ENCODE data around the gene GBX2.

Gene GBX2
- total RNA-seq = 0 to 0.13 reads per million in 2 donors

DNA sequence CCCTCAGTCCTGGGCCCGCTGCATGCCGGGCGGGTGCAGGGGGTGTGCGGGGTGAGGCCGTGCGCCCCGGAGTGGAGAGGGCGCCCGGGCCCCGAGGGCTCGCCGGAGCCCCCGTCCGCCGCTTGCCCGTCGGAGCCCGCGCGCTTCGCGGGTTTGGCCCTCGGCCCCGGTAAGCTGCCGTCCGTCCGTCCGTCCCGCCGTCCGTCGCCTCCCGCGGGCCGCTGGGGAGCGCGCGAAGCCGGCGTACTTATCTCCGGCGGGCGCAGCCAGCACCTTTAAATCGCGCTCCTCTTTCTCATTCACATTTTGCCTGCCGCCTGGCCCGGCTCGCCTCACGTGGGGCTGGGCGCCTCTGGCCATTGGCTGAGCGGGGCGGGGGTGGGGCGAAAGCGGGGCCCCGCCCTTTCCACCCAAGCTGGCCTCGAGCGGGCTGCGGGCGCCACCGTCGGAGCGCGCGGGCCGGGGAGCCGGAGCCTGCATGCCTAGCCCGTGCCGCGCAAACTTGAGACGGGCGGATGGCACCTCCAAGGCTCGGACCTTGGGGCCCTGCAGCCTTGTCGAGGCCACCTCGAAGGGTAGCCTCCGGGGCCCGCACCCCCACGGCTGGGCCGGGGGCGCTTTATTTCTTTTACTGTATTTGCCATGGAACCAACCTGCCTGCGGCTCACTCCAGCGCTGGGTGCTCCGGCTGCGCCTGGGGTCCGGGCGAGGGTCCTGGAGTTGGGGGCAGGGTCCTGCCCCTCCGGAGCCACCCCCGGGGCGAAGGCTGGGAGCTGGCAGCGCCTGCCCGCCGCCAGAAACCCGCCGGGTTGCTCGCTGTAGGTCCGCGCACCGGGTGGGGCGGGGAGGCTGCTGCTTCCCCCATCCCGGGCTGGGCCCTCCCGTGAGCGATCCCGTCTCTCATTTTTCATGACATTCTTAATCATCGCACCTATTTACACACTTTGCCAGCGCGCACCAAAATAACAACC, at the start of gene GBX2:
Gene GBX2 (minus strand): TSS at position 277 of the 971 bp plus-strand sequence. CDS start 415 bp downstream, outside the sequence.
- peak in 1 of 5 experiments; percentile 25 for DNase-seq

DNA sequence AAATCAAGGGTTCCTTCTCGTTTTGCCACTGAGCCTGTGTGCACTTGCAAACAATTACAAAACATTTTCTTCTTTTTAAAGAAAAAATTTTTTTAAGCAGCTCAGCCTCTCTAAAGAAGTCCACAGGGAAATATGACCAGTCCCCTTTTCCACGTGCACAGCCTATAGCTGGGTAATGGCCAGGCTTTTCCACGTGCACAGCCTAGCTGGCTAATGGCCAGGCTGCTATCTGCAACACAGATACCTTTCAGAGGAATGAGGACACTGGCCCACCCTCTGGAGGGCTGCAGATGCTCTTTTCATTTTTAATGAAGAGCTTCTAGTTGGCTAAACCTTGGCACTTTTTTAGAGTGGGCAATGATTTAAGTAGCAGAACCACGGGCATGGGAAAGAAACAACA, 49.7 kb upstream of the GBX2 start:
- DNase-seq = no peak

DNA sequence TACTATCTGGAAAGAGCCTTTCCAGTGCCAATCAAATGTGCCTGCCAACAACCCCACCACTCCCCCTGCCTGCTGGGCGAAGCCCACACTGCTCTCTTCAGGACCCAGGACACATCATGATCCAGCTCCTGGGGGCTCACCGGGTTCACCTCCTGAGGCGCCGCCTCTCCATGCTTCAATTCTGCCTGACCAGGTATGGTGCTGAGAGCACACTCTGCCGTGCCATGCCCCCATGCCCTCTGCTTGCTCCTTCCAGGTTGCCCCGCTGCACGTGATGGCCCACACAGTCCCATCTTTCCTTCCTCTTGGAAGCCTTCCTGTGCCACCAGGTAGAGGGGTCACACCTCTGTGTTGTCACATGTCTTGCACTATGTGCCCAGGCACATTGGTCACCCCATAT, 48.5 kb upstream of the GBX2 start:
- DNase-seq = no peak

DNA sequence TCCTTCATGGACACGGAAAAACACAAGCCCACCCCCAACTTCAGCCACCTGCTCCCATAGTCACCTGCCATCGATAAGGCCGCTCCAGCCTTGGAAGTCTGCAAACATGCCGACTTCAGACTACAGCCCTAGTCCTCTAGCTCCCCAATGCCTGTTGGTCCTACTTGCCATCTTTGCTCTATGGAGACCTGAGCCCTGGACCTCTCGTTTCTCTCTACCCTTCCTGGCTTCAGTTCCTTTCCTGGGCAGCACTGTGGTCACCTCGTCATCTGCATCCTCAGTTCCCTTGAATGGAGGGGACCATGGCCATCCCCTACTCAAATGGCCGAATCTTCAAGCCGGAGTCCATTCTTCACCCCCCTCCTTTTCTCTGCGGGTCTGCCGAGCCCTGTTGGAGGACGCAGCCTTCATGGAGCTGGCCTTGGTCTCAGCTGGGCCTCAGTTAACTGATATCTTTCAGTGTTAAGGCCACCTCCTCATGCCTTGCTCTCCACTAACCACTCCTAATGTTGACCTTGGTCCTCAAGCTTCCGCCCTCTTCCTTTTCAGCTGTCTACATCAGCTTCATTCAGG, 47.7 kb upstream of the GBX2 start:
- no peak for DNase-seq

DNA sequence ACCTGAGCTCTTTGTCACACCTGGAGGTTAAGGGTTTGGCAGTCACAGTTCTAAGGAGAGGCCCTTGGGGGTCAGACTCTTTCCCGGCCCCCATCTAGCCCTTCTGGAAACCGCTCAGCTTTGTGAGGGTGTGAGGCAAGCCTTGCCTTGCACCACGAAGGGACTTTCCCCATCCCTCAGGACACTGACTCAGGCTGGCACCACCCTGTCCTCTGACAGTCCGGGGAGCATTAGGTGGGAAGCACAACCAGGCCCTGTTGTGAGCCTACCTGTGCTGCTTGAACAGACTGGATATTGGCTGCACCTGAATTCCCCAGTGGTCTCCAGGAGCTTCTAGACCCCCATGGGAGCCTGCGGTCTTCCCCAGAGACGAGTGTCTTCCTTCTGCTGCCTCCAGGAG, 47.0 kb upstream of the GBX2 start:
- DNase-seq = no peak

DNA sequence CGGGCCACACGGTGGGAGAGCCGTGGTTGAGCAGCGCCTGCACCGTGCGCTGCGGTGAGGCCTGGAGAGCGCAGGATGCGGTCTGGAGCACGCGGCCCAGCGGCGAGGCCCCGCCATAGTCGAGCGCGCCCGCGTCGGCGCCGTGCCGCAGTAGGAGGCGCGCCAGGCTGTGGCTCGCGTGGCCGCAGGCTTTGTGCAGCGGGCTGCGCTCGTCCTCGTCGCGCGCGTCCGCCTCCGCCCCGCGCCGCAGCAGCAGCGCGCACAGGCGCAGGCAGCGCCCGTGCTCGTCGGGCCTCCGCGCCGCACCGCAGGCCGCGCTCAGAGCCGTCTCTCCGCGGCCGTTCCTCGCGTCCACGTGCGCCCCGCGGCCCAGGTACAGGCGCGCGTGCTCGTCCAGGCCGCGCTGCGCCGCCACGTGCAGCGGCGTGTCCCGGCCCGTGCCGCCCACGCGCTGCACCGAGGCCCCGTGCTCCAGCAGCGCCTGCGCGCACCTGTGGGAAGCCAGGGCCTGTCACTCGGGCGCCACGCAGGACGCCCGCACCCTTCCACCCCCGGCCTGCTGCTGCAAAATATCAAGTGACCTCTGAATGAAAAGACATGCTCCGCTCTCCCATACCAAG, 46.3 kb upstream of the GBX2 start:
- no peak for DNase-seq

DNA sequence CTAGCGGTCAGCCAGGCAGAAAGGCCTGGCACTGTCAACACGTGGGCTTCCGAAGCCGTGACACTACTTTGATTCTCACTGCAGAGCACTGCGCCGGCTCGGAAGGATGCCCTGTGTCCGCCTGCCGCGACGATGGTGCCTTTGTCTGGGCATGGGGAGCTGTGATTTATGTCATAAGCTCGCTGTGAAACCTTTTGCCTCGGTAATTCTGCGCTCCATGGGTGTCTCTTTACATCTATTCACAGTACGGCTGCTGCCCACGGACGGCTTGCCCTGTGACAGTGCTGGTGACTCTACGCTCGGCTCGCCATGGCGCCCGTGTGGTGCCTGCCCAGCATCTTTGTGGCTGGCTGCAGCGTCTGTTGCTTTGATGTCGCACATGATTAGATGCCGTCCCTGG, 43.1 kb upstream of the GBX2 start:
- no peak for DNase-seq

DNA sequence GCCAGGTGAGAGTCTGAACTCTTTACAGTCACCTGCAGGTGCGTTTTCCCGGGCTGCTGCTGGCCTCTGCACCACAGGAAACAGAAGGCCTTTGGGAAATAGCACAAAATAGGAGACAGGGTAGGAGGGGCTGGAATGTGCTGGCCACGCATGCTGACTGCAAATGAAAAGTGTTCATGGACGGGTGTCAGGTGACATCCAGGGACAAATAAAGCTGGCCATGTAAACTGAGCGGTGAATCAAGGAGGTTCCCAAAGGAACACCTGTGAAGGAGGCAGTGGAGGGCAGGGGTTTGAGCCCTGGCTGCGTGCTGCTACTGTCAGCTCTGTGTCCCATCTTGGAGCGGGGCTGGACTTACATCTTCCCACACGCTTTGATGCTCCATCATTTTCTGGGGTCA, 42.4 kb upstream of the GBX2 start:
- no peak for DNase-seq

DNA sequence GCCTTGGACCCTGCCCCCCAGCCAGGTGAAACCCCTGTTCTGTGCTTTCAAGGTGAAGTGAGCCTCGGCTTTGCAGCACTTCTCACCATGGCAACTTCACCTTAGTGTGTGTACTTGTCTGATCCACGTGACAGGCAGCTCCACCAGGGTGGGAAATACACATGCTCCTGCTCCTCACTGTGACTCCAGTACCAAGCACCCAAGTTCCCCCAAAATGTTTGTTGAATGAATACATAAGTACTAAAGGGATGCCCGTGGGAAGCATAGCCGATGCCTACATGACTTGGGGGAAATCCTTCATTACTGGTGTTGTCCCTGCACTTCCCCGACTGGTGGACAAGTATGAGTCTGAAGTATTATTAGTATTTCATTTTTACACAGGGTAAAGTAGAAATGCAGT, 41.8 kb upstream of the GBX2 start:
- DNase-seq = no peak

DNA sequence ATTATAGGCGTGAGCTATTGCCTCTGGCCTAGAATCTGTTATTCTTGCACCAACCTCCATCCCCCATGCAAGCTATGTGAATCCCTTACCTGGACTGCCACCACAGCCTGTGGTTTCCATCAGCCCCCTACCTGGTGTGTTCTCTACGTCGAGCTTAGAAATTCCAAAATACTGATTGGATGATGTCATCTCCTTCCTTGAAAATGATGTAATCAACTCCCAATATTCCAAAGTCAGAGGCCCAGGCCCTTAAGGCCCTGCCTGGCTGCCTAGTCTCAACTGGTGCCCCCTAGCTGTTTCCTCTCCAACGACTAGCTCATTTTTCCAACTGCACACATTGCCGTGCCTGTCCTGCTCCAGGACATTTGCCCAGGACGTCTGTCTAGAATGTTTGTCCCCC, 41.3 kb upstream of the GBX2 start:
- DNase-seq = no peak

DNA sequence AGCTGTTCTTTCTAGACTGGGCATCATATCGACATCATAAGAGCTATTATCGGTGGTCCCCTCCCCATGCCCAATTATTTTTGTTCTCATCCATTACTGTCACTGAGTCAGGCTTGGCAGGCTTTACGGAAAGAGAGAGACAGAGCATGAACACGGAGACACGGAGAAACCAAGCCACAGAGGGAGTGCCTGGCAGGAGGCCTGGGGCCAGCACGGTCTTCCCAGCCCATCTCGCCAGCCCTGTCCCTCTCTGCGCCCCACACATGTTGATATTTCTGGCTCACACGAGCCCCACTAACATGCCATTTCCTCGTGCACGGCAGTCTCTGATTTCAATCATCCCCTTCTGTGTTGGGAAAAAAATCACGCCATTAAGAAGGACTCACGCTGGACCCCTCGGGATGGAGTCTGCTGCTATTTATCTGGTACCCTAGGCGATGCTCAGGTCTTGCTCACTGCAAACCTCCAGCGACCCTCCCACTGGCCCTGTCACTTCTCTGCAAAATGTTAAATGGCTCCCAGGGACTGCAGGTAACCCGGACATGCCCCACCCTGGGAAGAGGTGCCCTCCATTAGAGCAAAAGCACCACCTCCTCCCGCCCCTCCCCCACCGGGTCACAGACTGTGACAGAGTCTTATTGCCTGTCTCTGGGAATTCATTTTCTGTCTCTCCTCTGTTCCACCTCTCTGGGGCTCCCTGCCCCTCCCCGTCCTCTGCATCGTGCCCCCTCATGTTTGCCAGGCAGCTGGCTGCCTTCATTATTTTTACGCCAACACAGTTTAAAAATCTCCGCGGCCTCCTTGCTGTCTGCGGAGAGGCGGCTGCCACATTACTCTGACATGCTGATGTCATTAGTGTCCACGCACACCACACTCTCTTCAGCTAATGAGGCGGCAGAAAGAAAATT, 40.1 kb upstream of the GBX2 start:
- no peak for DNase-seq

DNA sequence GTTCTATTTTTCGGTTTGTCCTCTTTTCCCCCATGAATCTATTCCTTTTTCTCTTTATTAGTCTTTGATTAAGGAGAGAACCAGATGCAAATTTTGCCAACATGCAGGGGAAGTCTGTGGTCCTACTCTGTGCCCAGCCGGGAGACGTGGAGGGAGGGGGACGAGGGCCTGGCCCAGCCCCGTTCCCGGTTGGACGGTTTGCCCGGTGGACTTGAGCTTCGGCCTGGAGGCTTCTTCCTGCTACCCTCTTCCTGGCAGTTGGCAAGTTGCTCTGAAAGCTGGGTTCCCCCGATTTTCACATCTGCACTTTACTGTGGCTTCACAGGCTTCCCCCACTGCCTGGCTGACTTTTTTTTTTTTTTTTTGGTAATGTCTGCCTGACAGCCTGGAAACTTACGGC, 39.3 kb upstream of the GBX2 start:
- DNase-seq = no peak

DNA sequence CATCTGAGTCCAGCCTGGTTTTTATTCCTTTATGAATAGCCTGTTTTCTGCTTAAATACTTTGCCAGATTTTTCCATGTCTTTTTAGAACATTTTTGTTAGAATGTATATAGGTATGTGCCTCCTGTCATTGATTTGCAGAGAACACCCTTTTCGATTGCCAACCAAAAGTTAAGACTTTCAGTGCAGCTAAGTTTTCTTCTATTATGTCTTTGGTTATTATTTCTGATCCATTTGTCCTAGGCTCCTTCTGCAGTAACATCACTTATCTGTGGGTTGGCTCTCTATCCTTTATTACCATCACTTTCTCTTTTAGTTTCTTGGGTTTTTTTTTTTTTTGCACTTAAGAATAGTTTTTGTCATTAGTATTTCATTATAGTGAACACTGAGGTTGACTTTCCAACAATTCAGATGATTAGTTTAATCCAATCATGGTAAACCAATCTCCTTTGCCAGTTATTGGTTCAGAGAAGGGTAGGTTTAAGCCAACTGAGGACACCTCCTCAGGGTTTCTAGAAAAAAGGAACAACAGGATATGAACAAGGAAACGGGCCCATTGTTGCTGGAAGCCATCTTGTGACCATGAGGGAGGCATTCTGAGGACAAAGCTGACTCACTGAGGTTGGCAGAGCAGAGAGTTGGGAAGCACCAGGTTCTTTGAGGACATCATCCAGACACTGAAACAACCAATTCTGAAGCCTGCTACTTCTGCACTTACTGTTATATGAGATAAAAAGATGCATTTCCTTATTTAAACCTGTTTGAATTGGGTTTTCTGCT, 37.9 kb upstream of the GBX2 start:
- DNase-seq = no peak

DNA sequence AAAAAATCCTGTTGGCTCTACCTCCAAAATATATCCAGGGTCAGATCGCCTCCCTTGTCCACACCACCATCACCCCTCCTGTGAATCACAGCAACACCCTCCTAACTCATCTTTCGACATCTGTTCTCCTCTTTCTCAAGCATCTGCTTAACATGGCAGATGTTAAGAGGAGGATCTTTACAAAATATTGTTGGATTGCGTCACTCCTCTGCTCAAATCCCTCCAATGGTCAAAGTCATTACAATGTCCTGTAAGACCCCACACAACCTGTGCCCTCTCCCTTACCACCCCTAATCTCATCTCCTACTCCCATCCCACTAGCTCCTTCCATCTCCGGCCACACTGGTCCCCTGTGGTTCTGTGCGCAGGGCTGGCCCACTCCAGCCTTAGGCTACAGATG, 36.8 kb upstream of the GBX2 start:
- DNase-seq = no peak

DNA sequence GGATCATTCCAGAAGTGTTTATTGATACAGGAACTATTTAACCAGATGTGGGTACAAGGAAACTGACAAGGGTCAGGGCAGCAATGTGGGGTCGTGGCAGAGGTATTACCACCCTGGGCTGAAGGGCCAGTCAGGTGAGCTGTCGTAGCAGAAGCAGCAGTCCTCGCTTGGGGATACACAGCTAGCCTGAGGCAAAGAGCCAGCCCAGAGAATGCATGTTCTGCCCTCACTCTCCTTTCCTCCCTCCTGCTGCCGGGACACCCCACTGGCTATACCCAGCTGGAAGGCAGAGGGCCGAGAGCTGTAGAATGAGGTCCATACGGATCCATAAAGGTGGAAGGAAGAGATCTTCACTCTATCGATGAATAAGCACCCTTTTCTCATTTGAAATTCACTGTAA, 32.2 kb upstream of the GBX2 start:
- no peak for DNase-seq

DNA sequence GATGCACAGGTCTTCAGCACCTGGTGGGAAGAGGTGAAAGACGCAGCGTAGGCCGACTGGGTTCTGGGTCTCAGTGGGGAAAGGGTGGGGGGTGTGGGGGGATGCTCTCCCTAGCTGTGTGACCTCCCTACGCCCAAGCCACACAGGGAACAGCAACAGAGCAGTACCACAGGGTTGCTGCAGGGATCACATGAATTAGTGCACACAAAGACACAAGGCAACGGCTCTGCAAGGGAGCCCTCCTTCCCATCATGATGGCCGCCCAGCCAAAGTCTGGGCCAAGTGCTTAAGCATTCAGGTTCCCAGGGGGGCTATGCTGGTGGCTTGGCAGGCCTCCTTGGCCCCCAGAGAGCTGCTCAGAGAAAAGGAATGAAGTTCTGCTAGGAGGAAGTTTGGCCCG, 28.2 kb upstream of the GBX2 start:
- no peak for DNase-seq

DNA sequence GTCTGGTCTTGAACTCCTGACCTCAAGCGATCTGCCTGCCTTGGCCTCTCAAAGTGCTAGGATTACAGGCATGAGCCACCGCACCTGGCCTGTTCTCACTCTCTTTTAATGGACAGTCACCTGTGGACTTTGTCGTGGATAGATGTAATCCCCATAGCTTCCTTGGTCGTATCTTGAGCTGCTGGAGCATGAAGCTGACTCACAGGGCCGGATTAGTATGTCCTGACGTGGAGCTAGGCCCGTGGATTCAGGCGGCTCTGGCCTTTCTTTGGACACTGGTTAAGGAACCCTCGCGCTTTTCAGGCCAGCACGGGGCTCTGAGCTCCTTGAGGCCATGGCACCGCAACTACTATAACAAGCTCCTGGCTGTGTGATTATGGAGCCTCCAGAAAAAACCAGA, 27.5 kb upstream of the GBX2 start:
- DNase-seq = no peak

DNA sequence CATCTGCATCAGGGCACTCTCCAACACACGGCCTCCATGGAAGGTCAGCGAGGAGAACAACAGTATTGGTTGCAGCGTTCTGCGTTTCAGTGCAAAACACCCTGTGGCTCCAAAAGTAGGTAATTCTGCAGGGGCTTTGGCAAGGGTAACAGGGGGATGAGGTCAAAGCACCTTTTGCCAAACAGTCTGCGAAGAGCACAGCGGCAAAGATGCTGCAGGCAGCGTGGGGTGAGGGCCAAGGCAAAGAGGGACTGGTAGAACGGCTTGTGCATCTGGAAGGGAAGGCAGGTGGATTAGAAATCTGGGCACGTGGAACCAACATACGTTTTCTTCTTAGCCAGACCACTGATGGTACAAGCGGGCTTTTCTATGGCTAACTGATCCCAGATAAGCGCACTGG, 26.6 kb upstream of the GBX2 start:
- no peak for DNase-seq

DNA sequence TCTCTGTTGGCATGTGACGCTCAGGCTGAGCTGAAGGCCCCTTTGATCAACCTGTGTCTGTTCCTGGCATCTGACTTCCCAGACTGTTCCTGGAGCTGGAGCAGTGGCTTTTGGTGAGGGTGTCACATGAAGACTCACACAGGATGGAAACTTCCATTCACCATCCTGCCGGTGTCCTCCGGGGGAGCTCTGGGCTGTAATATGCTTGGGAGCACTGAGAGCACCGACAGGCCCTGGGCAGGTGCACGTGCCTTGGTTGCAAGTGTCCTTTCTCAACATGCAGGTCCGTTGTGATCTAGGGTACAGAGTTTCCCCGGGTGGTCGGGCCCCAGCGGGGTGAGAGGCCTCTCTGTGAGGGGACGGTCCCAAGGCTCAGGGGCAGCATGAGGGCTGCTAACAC, 24.8 kb upstream of the GBX2 start:
- DNase-seq = no peak

DNA sequence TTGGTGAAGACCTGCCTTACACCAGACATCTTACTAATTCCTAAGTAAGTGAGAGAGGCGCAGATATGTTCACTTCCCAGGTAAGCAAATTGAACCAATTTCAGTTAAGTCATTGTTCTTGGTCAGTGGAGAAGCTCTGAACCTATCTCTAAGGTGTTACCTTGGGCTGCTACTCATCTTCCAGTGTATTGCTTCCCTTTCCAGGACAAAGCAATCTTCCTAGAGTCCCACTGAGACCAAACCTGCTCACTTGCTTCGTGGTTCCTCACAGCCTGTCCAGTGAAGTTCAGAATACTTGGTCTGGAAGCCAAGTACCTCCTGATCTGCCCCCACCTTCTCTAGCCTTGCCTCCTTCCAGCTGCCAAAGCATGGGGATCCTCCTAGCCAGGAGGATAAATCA, 22.5 kb upstream of the GBX2 start:
- DNase-seq = no peak

DNA sequence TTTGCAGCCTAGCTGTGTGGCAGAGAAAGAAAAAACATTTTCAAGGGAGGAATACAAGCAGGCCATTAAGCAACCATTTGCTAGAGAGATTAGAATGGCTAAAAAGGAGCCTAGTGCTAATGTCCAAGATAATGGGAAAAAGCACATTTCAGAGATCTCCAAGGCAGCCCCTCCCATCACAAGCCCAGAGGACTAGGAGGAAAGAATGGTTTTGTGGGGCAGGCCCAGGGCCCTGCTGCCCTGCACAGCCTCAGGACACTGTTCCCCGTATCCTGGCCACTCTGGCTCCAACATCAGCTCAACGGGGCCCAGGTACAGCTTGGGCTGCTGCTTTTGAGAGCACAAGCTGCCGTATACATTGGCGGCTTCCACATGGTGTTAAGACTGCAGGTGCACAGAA, 16.5 kb upstream of the GBX2 start:
- no peak for DNase-seq
